Body of pancreas (tissue), 4 donors: Measurements from ENCODE around the gene TMEM42. TPM values are rescaled to one million over a fixed set of nuclear protein-coding genes. Genes with fewer than 3 reads are reported as not detected.
A peak's percentile ranks its signal among the peaks of the same experiment; 100 is the strongest.

Experiments used
- ATAC-seq: fragments of 150-250 bp; one replicate; pipeline ENCODE4 v1.9.1; 2016
- DNase-seq, 4 donors: peaks; one replicate each; pipeline ENCODE4 v3.0.0-alpha.2; 2019
- H3K27ac ChIP-seq, 4 donors: fragments of 200-600 bp; sonication (generic); 1 replicate in 3 of 4; 2 replicates in 1 of 4; pipeline versions ENCODE4 v1.5.1 to v1.6.1; 2016 to 2019; ENCODE audit warnings: mild to moderate bottlenecking in 1 of 4, mixed read lengths in 1 of 4, moderate library complexity in 1 of 4
- H3K27me3 ChIP-seq, 2 donors: fragments of 200-600 bp; sonication (generic); one replicate each; pipeline ENCODE4 v1.6.0; 2016; ENCODE audit warnings: mild to moderate bottlenecking in 1 of 2
- H3K36me3 ChIP-seq, 2 donors: fragments of 200-600 bp; sonication (generic); replicated peaks in 1 of 2; 2 replicates each; pipeline ENCODE4 v1.5.1; 2016; ENCODE audit warnings: low read depth in 2 of 2; ENCODE audit not compliant: insufficient read depth in 1 of 2
- H3K4me1 ChIP-seq: fragments of 200-600 bp; sonication (generic); one replicate; pipeline ENCODE4 v1.6.0; 2016
- H3K4me3 ChIP-seq, 2 donors: fragments of 200-600 bp; sonication (generic); 1 replicate in 1 of 2; 2 replicates in 1 of 2; pipeline ENCODE4 v1.5.1; 2016 to 2019
- H3K9me3 ChIP-seq, 3 donors: fragments of 200-600 bp; sonication (generic); 1 replicate in 2 of 3; 2 replicates in 1 of 3; pipeline ENCODE4 v1.5.1; 2016
- POLR2A ChIP-seq, 3 donors: fragments of 450-650 bp; IDR thresholded peaks; one replicate each; pipeline ENCODE4 v1.6.1; 2016; ENCODE audit warnings: antibody characterized with exemption in 3 of 3, mild to moderate bottlenecking in 2 of 3
- WGBS, 2 donors: methylation state at CpG; one replicate each; pipeline ENCODE4 v1.1.5; 2017; 5-methylcytosine and 5-hydroxymethylcytosine counted together
- intact Hi-C: fragments of 100-400 bp; cut with DNase I; formaldehyde crosslinking; loops from one replicate; pipeline ENCODE4 v1.15.1; 2023
- total RNA-seq, 2 donors: library from RNA; depleted of rRNA; stranded (reverse); fragments of >200 nt; gene quantifications; one replicate each; pipeline ENCODE4 v1.1.0, GENCODE V29; 2016
- TF ChIP-seq, protein P1 (sequence below), 7 experiments: fragments of 450-650 bp in 4 of 7; fragments of 200-600 bp in 3 of 7; sonication (generic) in 3 of 7; IDR thresholded peaks; one replicate each; pipeline ENCODE4 v1.5.1; 2016 to 2019; ENCODE audit warnings: antibody characterized with exemption in 7 of 7

The TMEM42 gene
- total RNA-seq, 2 donors from 2014 or later, result 14.3 to 18.1 TPM

DNA sequence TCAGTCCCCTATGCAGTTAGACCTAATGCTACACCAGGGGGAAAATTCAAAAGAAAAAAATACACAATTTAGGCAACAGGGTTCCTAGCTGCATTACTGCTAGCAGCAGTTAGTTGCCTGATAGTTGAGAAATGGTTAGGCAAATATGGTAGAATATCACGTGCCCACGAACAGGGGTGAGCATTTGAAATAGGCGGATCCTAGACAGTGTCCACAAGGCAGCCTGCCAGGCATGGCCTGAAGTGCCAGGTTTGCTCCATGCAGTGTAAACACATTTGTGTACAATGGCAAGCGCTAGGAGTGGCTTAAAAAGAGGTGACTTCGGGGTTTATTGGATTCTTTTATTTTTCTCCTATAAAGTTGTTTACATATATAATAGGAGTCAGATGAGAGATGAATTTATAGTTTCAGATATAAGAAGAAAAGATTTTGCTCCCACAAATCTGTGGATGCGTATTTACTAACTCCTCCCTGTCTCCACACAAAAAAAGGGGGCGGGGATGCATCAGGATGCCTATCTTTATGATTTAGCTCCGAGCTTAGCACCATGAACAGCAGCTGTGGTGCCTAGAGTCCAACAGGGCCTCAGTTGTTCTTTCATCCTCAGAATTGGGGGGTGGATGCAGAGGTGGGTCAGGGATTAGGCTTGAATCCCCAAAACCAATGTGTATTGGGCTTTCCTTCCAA, 8.8 kb downstream of the TMEM42 start:
- DNase-seq (peak; percentile 63 to 82 (median 70)), ATAC-seq (peak; percentile 78)
- whole genome bisulfite sequencing, 2 donors, result 35 to 36% methylated on average over 8 of the region's 8 CpGs
- H3K9me3 ChIP-seq, result no peaks in the 10 kb centered on the region
- intact Hi-C loops, result no loop called here
- TF ChIP-seq, protein P1, sequence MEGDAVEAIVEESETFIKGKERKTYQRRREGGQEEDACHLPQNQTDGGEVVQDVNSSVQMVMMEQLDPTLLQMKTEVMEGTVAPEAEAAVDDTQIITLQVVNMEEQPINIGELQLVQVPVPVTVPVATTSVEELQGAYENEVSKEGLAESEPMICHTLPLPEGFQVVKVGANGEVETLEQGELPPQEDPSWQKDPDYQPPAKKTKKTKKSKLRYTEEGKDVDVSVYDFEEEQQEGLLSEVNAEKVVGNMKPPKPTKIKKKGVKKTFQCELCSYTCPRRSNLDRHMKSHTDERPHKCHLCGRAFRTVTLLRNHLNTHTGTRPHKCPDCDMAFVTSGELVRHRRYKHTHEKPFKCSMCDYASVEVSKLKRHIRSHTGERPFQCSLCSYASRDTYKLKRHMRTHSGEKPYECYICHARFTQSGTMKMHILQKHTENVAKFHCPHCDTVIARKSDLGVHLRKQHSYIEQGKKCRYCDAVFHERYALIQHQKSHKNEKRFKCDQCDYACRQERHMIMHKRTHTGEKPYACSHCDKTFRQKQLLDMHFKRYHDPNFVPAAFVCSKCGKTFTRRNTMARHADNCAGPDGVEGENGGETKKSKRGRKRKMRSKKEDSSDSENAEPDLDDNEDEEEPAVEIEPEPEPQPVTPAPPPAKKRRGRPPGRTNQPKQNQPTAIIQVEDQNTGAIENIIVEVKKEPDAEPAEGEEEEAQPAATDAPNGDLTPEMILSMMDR (IDR thresholded peaks at IDR 0.05), result no peak
- TF ChIP-seq POLR2A (IDR thresholded peaks at IDR 0.05), result no peak
- H3K4me3 ChIP-seq, result no peak overlapping the region
- peaks cover 10% of the 10 kb centered on the region for H3K4me1 ChIP-seq
- H3K36me3 ChIP-seq, result no peaks in the 10 kb centered on the region
- no peak overlapping the region for H3K27ac ChIP-seq
- no peaks in the 10 kb centered on the region for H3K27me3 ChIP-seq

DNA sequence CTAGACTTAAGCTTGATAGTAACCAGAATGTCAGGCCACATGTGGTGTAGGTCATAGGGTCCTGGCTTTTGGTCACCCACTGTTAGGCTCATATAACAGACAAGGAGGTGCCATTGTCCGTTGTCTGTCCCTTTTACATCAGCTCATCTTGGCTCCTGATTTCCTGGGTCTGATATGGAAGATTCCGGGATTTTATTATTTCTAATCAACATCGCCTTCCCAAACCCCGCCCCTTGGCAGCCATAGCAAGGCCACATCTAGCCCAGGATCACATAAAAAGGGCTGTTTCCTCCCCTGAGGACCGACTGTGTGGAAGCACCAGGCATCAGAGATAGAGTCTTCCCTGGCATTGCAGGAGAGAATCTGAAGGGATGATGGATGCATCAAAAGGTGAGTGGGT, 12.6 kb downstream of the TMEM42 start, which contains the start of gene TGM4:
Gene TGM4, plus strand, starts transcription at position 301 of the 400 bp plus-strand sequence. Its CDS starts 71 bp downstream, at position 372.
- Histone ChIP-seq H3K36me3 (no peaks in the 10 kb centered on the region), H3K27ac (no peak within 1 kb of the TSS), H3K9me3 (no peaks in the 10 kb centered on the region), H3K4me3 (no peak within 1 kb of the TSS), H3K27me3 (no peaks in the 10 kb centered on the region), H3K4me1 (peaks cover 10% of the 10 kb centered on the region)
- WGBS, 2 donors, result 62 to 69% methylated on average over 5 of the region's 5 CpGs
- DNase-seq, result no peak
- ATAC-seq, result no peak
- intact Hi-C loops, result no loop called here
- no peak for TF ChIP-seq POLR2A (IDR thresholded peaks at IDR 0.05)
- TF ChIP-seq, protein P1 (IDR thresholded peaks at IDR 0.05), result no peak

DNA sequence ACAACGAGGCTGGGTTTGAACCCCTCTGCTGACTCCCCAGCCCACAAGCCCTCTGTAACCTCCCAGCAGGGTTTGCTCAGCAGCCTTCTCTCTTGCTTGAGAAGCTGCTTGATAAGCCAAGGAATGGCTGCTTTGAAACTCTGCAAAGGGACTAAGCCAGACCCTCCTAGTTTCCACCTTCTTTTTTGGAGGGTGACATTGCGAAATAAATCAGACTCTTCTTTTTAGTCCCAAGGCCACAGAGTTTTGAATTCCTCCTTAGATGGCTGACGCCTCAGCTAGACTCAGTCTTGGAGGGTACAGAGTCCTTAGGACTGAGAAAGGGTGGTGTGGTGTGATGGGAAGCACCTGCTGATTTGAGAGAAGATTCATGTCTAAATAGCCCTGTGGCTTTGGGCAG, 13.9 kb downstream of the TMEM42 start:
- no peak overlapping the region for H3K4me3 ChIP-seq
- H3K4me1 ChIP-seq, result peaks cover 3% of the 10 kb centered on the region
- TF ChIP-seq POLR2A (IDR thresholded peaks at IDR 0.05), result no peak
- TF ChIP-seq, protein P1 (IDR thresholded peaks at IDR 0.05), result no peak
- 48 to 61% methylated on average over 3 of the region's 3 CpGs for WGBS, 2 donors
- H3K36me3 ChIP-seq, result no peaks in the 10 kb centered on the region
- H3K9me3 ChIP-seq, result no peaks in the 10 kb centered on the region
- DNase-seq, result no peak
- ATAC-seq, result no peak
- H3K27ac ChIP-seq, result no peak overlapping the region
- intact Hi-C loops, result no loop called here
- H3K27me3 ChIP-seq, result no peaks in the 10 kb centered on the region

DNA sequence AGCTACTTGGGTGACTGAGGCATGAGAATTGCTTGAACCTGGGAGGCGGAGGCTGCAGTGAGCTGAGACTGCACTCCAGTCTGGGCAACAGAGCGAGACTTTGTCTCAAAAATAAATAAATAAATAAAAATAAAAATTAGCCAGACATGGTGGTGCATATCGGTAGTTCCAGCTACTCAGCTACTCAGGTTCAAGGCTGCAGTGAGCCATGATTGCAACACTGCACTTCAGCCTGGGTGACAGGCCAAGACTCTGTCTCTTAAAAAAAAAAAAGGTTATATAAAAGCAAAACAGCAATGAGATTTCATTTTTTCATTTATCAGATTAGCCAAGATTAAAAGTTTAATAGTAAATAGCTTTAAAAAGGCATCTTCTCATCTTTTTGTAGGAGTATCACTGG, 15.6 kb downstream of the TMEM42 start:
- Histone ChIP-seq H3K4me1 (no peaks in the 10 kb centered on the region), H3K27ac (no peak overlapping the region), H3K36me3 (no peaks in the 10 kb centered on the region), H3K4me3 (no peak overlapping the region), H3K9me3 (no peaks in the 10 kb centered on the region), H3K27me3 (no peaks in the 10 kb centered on the region)
- WGBS, 2 donors, result 68 to 70% methylated on average over 3 of the region's 3 CpGs
- TF ChIP-seq, protein P1 (IDR thresholded peaks at IDR 0.05), result no peak
- no peak for TF ChIP-seq POLR2A (IDR thresholded peaks at IDR 0.05)
- intact Hi-C loops, result no loop called here
- no peak for DNase-seq
- ATAC-seq, result no peak

DNA sequence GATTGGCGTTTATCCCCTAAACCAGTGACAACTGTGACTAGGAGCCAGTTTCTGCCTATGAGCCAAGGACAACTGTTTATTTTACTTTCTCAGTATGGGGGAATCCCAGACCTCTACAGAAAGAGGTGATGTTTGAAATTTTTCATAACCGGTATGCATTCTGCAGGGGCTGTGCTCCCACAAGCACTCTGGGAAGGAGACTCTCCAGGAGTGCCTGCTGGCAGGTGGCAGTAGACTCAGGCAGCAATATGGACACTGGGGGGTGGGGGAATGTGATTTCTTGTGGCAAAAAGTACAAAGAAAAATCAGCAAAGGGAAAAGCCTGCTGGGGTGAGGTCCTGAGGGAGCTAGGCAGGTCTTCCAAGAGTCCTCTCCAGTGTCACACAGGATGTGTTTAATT, 18.6 kb downstream of the TMEM42 start:
- Histone ChIP-seq H3K4me1 (no peaks in the 10 kb centered on the region), H3K27me3 (no peaks in the 10 kb centered on the region), H3K27ac (no peak overlapping the region), H3K4me3 (no peak overlapping the region), H3K9me3 (no peaks in the 10 kb centered on the region), H3K36me3 (no peaks in the 10 kb centered on the region)
- ATAC-seq (no peak), DNase-seq (no peak)
- intact Hi-C loops, result no loop called here
- TF ChIP-seq, protein P1 (IDR thresholded peaks at IDR 0.05), result no peak
- TF ChIP-seq POLR2A (IDR thresholded peaks at IDR 0.05), result no peak
- WGBS, 2 donors, result 48 to 59% methylated on average over 2 of the region's 2 CpGs
